Chondrocyte (in vitro differentiated cells): ENCODE data around the gene LCN12. TPM values are rescaled to one million over a fixed set of nuclear protein-coding genes. Genes with fewer than 3 reads are reported as not detected.

Source experiments
- DNase-seq: peaks from one replicate; pipeline ENCODE4 v3.0.0; 2021; ENCODE audit warnings: mixed read lengths, low spot score
- H3K27ac Mint-ChIP-seq: one replicate; pipeline ENCODE4 v1.8.0; 2021; ENCODE audit warnings: mild to moderate bottlenecking, moderate library complexity, mixed read lengths; ENCODE audit not compliant: unreplicated experiment
- H3K27me3 Mint-ChIP-seq: 2 replicates; pipeline ENCODE4 v1.8.0; 2021; ENCODE audit warnings: low read depth, mixed read lengths
- H3K36me3 Mint-ChIP-seq: 2 replicates; pipeline ENCODE4 v1.8.0; 2021; ENCODE audit warnings: low read depth, mixed read lengths
- H3K4me1 Mint-ChIP-seq: 2 replicates; pipeline ENCODE4 v1.8.0; 2021; ENCODE audit warnings: low read depth, mild to moderate bottlenecking, mixed read lengths
- H3K4me3 Mint-ChIP-seq: one replicate; pipeline ENCODE4 v1.8.0; 2021; ENCODE audit warnings: mild to moderate bottlenecking, moderate library complexity, mixed read lengths; ENCODE audit not compliant: unreplicated experiment
- H3K9me3 Mint-ChIP-seq: 2 replicates; pipeline ENCODE4 v1.8.0; 2021; ENCODE audit warnings: low read depth, mixed read lengths
- total RNA-seq: library from RNA; stranded (reverse); gene quantifications from 3 replicates; pipeline ENCODE4 v1.2.1, GENCODE V29; 2021
- TF ChIP-seq, protein P1 (sequence below): fragments of 200-600 bp; sonication (generic); IDR thresholded peaks from 2 replicates; pipeline ENCODE4 v1.5.0; 2021; ENCODE audit warnings: antibody characterized with exemption, mild to moderate bottlenecking, moderate library complexity

The LCN12 gene
- total RNA-seq, 1 donor from 2014 or later = 0.60 TPM

DNA sequence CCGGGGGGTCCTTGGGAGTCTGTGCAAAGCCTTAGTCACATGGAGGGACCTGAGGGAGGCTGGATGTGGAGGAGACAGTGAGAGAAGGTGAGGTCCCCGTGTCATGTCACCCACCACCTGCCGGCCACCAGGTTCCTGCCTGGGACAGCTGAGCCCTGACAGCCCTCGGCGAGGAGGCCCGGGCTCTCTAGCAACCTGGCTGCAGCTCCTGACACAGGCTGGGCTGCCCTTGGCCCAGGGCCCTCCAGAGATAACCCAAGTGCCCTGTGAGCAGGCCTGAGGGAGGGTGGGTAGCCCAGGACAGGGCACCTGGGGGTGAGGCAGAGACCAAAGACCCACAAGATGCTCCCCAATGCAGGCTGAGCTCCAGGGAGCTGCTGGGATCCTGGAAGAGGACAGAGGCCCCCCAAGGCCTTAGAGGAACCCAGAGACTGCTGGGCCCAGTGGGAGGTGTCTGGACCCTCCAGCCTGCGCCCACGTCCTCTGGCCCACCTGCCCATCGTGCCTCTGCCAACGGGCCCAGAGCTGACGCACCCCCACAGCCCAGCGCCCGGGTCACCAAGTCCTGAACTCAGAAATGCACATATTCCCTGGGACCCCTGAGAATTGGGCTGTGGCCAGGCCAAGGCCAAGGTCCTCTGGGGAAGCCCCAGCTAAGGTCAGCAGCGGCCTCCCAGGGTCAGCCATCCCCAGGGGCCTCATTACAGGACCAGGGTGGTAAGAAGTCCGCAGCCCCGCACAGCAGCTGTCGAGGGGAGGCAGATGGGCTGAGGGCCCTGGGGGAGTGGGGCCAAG, 16.5 kb downstream of the LCN12 start:
- H3K9me3 Mint-ChIP-seq = no peaks in the 10 kb centered on the region
- no peak for DNase-seq
- peaks cover 4% of the 10 kb centered on the region for H3K4me1 Mint-ChIP-seq
- H3K27ac Mint-ChIP-seq = no peak overlapping the region
- TF ChIP-seq, protein P1, sequence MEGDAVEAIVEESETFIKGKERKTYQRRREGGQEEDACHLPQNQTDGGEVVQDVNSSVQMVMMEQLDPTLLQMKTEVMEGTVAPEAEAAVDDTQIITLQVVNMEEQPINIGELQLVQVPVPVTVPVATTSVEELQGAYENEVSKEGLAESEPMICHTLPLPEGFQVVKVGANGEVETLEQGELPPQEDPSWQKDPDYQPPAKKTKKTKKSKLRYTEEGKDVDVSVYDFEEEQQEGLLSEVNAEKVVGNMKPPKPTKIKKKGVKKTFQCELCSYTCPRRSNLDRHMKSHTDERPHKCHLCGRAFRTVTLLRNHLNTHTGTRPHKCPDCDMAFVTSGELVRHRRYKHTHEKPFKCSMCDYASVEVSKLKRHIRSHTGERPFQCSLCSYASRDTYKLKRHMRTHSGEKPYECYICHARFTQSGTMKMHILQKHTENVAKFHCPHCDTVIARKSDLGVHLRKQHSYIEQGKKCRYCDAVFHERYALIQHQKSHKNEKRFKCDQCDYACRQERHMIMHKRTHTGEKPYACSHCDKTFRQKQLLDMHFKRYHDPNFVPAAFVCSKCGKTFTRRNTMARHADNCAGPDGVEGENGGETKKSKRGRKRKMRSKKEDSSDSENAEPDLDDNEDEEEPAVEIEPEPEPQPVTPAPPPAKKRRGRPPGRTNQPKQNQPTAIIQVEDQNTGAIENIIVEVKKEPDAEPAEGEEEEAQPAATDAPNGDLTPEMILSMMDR = no peak
- no peak overlapping the region for H3K4me3 Mint-ChIP-seq
- no peaks in the 10 kb centered on the region for H3K36me3 Mint-ChIP-seq
- H3K27me3 Mint-ChIP-seq = peaks cover 3% of the 10 kb centered on the region

DNA sequence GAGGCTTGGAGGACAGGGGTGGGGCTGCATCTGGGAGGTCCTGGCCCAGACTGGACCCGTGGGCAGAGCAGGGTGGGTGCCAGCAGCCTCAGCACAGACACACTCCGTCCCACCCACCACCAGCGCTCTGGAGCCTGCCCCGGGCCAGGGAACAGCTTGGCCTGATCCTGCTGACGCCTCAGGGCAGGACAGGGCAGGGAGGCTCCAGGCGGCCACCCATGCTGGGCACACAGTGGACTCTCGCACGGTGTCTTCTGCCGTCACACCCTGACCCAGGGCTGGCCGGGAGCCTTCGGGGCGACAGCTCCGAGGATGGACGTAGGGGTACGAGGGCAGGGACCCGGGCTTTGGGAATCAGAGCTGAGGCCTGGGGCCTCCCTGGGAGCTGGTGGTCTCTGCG, 17.1 kb downstream of the LCN12 start:
- DNase-seq = no peak
- Mint-ChIP-seq H3K4me1 (peaks cover 4% of the 10 kb centered on the region), H3K36me3 (no peaks in the 10 kb centered on the region), H3K9me3 (no peaks in the 10 kb centered on the region), H3K27me3 (peaks cover 3% of the 10 kb centered on the region), H3K27ac (no peak overlapping the region), H3K4me3 (no peak overlapping the region)
- TF ChIP-seq, protein P1 = no peak

DNA sequence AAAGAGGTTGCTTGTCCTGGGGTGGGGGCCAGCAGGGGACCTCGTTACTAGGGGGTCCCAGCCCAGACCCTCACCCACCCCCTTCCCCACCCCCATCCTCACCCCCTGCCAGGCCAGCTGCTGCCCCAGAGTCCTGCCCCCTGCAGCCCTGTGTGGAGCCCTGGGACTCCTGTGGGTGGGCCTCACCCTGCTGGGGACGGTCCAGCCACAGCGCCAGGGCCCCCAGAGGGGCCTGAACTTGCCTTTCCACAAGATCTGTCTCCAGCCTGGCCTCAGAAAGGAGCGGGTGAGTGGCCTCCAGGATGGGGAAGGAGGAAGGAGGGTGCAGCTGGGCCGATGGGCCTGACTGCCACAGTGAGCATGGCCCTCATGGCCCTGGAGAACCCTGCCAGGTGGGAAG, 17.7 kb downstream of the LCN12 start:
- Mint-ChIP-seq H3K4me1 (peaks cover 4% of the 10 kb centered on the region), H3K36me3 (no peaks in the 10 kb centered on the region), H3K27me3 (peaks cover 3% of the 10 kb centered on the region), H3K9me3 (no peaks in the 10 kb centered on the region), H3K27ac (no peak overlapping the region), H3K4me3 (no peak overlapping the region)
- TF ChIP-seq, protein P1 = no peak
- DNase-seq = no peak

DNA sequence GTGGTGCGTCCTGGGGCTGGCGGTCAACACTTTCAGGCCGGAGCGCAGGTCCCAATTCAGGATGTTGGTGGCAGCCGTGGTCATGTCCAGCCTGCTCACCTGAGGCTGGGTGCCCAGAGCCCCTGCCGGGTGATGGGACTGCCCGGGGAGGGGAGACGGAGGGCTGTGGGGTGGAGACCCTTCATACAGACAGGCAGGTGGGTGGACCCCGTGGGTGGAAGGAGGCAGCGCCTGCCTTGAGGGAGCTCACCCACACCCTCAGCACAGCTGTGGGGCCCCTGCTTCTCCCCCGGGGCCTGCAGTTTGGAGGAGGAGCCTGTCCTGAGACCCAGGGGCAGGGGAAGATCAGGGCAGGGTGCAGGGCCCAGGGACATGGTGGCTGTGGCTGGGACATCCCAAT, 18.3 kb downstream of the LCN12 start:
- no peak overlapping the region for H3K4me3 Mint-ChIP-seq
- no peaks in the 10 kb centered on the region for H3K9me3 Mint-ChIP-seq
- no peaks in the 10 kb centered on the region for H3K36me3 Mint-ChIP-seq
- H3K4me1 Mint-ChIP-seq = peaks cover 6% of the 10 kb centered on the region
- peaks cover 3% of the 10 kb centered on the region for H3K27me3 Mint-ChIP-seq
- no peak for DNase-seq
- TF ChIP-seq, protein P1 = no peak
- no peak overlapping the region for H3K27ac Mint-ChIP-seq

DNA sequence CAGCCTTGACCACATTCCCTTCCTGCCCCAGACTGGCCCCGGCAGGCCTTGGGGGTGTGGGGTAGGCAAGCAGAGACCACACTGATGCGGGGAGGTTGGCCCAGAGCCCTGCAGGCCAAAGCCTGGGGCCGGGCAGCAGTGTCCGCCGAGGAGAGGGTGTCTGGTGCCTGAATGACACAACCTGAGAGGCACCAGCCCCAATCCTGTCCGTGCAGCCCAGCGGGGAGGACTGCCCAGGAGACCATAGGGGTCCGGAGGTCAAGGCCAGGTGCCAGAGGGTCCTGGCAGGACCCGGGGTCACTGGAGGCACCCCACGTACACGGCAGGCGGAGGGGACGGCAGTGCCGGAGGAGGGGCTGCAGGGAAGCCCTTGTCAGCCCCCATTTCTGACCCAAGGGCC, 19.7 kb downstream of the LCN12 start:
- no peak overlapping the region for H3K27ac Mint-ChIP-seq
- H3K4me3 Mint-ChIP-seq = no peak overlapping the region
- no peaks in the 10 kb centered on the region for H3K9me3 Mint-ChIP-seq
- TF ChIP-seq, protein P1 = no peak
- DNase-seq = no peak
- no peaks in the 10 kb centered on the region for H3K27me3 Mint-ChIP-seq
- H3K4me1 Mint-ChIP-seq = peaks cover 11% of the 10 kb centered on the region
- H3K36me3 Mint-ChIP-seq = no peaks in the 10 kb centered on the region
